Activated T-helper 17 cell treated with anti-CD3 and anti-CD28 coated beads, Interleukin-2, amount 50 U/mL, for 72 hours (primary cell): Measurements from ENCODE around the gene MUC5B. TPM values are rescaled to one million over a fixed set of nuclear protein-coding genes. Genes with fewer than 3 reads are reported as not detected.

ENCODE experiments used
- ATAC-seq: fragments of 150-1000 bp; cut with Tn5 transposase; replicated peaks from 2 replicates; pipeline ENCODE4 v1.10.0; 2021; ENCODE audit warnings: mild to moderate bottlenecking, moderate library complexity
- H3K27ac Mint-ChIP-seq: one replicate; pipeline ENCODE4 v1.8.0; 2022; ENCODE audit warnings: mixed read lengths
- H3K27me3 Mint-ChIP-seq: one replicate; pipeline ENCODE4 v1.8.0; 2022; ENCODE audit warnings: mixed read lengths
- H3K36me3 Mint-ChIP-seq: one replicate; pipeline ENCODE4 v1.8.0; 2022; ENCODE audit warnings: low read depth, mild to moderate bottlenecking, mixed read lengths
- H3K4me1 Mint-ChIP-seq: one replicate; pipeline ENCODE4 v1.8.0; 2022; ENCODE audit warnings: mixed read lengths
- H3K4me3 Mint-ChIP-seq: one replicate; pipeline ENCODE4 v1.8.0; 2022; ENCODE audit warnings: mild to moderate bottlenecking, mixed read lengths
- H3K9me3 Mint-ChIP-seq: one replicate; pipeline ENCODE4 v1.8.0; 2022; ENCODE audit warnings: mixed read lengths
- total RNA-seq, 2 donors: library from RNA; stranded (reverse); gene quantifications; one replicate each; pipeline ENCODE4 v1.2.3, GENCODE V29; 2022

Gene MUC5B
- total RNA-seq, 2 donors from 2014 or later = not detected

DNA sequence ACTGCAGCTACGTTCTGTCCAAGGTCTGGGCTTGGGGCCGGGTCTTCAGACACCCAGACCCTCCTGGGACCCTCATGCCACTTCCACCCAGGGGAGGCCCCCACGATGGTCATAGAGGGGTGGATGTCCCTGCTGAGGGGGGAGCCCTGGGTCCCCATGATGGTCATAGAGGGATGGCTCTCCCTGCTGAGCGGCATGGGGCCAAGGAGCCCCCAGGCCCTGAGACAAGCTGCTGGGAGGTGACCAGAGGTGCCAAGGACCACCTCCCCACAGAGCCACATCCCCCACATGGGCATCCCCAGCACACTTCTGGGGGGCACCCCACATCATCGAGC, 7.2 kb downstream of the MUC5B start:
- no peaks in the 10 kb centered on the region for H3K9me3 Mint-ChIP-seq
- no peak for ATAC-seq
- no peaks in the 10 kb centered on the region for H3K27me3 Mint-ChIP-seq
- H3K36me3 Mint-ChIP-seq = no peaks in the 10 kb centered on the region
- H3K27ac Mint-ChIP-seq = no peak overlapping the region
- H3K4me3 Mint-ChIP-seq = no peak overlapping the region
- no peaks in the 10 kb centered on the region for H3K4me1 Mint-ChIP-seq

GRCh38 chr11:1230456-1231395, 7.9 kb downstream of the MUC5B start:
- ATAC-seq = no peak
- Mint-ChIP-seq H3K9me3 (no peaks in the 10 kb centered on the region), H3K4me3 (no peak overlapping the region), H3K27ac (no peak overlapping the region), H3K36me3 (no peaks in the 10 kb centered on the region), H3K27me3 (no peaks in the 10 kb centered on the region), H3K4me1 (no peaks in the 10 kb centered on the region)

DNA sequence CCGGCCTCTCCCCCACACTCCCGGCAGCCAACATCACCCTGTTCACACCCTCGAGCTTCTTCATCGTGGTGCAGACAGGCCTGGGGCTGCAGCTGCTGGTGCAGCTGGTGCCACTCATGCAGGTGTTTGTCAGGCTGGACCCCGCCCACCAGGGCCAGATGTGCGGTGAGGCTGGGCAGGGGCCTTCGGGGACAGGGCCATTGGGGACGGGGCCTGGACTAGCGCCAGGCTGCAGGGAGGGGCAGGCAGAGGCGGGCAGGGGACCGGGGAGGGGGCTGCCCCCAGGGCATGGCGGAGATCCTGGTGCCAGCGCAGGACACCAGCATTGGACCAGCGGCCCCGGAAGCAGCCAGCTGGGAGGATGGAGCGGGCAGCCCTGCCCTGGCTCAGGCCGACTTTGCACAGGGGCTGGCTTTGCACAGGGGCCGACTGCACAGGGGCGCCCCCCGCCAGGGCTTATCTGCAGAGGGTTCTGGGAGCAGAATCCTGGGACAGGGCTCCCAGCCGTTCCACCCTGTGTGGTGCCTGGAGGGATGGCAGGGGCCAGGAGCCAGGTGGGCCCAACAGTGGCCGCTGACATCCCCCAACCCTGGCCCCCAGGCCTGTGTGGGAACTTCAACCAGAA, 8.6 kb downstream of the MUC5B start:
- H3K4me3 Mint-ChIP-seq = no peak overlapping the region
- no peak overlapping the region for H3K27ac Mint-ChIP-seq
- H3K9me3 Mint-ChIP-seq = no peaks in the 10 kb centered on the region
- no peaks in the 10 kb centered on the region for H3K4me1 Mint-ChIP-seq
- H3K36me3 Mint-ChIP-seq = no peaks in the 10 kb centered on the region
- no peak for ATAC-seq
- no peaks in the 10 kb centered on the region for H3K27me3 Mint-ChIP-seq

- no peak for ATAC-seq
- H3K4me1 Mint-ChIP-seq = no peaks in the 10 kb centered on the region
- no peaks in the 10 kb centered on the region for H3K9me3 Mint-ChIP-seq
- H3K36me3 Mint-ChIP-seq = no peaks in the 10 kb centered on the region
- no peak overlapping the region for H3K27ac Mint-ChIP-seq
- no peaks in the 10 kb centered on the region for H3K27me3 Mint-ChIP-seq
- no peak overlapping the region for H3K4me3 Mint-ChIP-seq
Measured at GRCh38 chr11:1232021-1232882, 9.4 kb downstream of the MUC5B start.

- ATAC-seq = no peak
- Mint-ChIP-seq H3K27me3 (no peaks in the 10 kb centered on the region), H3K4me1 (no peaks in the 10 kb centered on the region)
Measured at GRCh38 chr11:1232883-1233321, 10.0 kb downstream of the MUC5B start.

GRCh38 chr11:1233351-1234053, 10.6 kb downstream of the MUC5B start:
- no peaks in the 10 kb centered on the region for H3K27me3 Mint-ChIP-seq

More at GRCh38 chr11:1232883-1233321, 10.0 kb downstream of the MUC5B start:
- Mint-ChIP-seq H3K4me3 (no peak overlapping the region), H3K9me3 (no peaks in the 10 kb centered on the region), H3K27ac (no peak overlapping the region), H3K36me3 (no peaks in the 10 kb centered on the region)

GRCh38 chr11:1234054-1234720, 11.3 kb downstream of the MUC5B start:
- Mint-ChIP-seq H3K36me3 (no peaks in the 10 kb centered on the region), H3K27ac (no peak overlapping the region), H3K4me3 (no peak overlapping the region), H3K9me3 (no peaks in the 10 kb centered on the region), H3K4me1 (no peaks in the 10 kb centered on the region), H3K27me3 (no peaks in the 10 kb centered on the region)
- no peak for ATAC-seq

More at GRCh38 chr11:1233351-1234053, 10.6 kb downstream of the MUC5B start:
- H3K36me3 Mint-ChIP-seq = no peaks in the 10 kb centered on the region
- no peak for ATAC-seq
- no peaks in the 10 kb centered on the region for H3K9me3 Mint-ChIP-seq
- H3K4me3 Mint-ChIP-seq = no peak overlapping the region
- no peak overlapping the region for H3K27ac Mint-ChIP-seq
- H3K4me1 Mint-ChIP-seq = no peaks in the 10 kb centered on the region

DNA sequence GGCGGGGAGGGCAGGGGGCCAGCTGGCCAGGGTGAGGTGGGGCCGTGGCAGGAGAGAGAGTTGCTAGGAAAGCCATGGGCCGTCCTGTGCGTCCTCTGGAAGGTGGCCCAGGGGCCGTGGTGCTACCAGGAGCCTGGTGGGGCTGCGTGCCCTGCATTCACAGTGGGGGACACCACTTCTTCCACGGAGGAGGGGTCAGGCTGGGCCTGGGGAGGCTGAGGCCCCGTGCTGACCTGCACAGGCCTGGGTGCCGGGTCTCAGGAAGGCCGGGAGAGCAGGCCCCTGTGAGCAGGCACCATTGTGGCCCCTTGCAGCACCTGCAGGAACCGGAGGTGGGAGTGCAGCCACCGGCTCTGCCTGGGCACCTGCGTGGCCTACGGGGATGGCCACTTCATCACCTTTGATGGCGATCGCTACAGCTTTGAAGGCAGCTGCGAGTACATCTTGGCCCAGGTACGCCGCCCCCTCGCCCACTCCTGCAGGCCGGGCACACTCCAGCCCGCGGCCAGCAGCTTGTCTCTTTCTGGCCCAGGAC, 12.0 kb downstream of the MUC5B start:
- no peak for ATAC-seq
- Mint-ChIP-seq H3K27ac (no peak overlapping the region), H3K36me3 (no peaks in the 10 kb centered on the region), H3K9me3 (no peaks in the 10 kb centered on the region), H3K4me1 (no peaks in the 10 kb centered on the region), H3K4me3 (no peak overlapping the region), H3K27me3 (no peaks in the 10 kb centered on the region)

- H3K36me3 Mint-ChIP-seq = no peaks in the 10 kb centered on the region
- H3K4me3 Mint-ChIP-seq = no peak overlapping the region
- H3K27ac Mint-ChIP-seq = no peak overlapping the region
- ATAC-seq = no peak
- no peaks in the 10 kb centered on the region for H3K4me1 Mint-ChIP-seq
- H3K27me3 Mint-ChIP-seq = no peaks in the 10 kb centered on the region
- H3K9me3 Mint-ChIP-seq = no peaks in the 10 kb centered on the region
Measured at GRCh38 chr11:1235306-1235900, 12.5 kb downstream of the MUC5B start.

GRCh38 chr11:1235901-1236315, 13.0 kb downstream of the MUC5B start:
- Mint-ChIP-seq H3K27me3 (no peaks in the 10 kb centered on the region), H3K36me3 (no peaks in the 10 kb centered on the region), H3K4me3 (no peak overlapping the region), H3K9me3 (no peaks in the 10 kb centered on the region), H3K27ac (no peak overlapping the region), H3K4me1 (no peaks in the 10 kb centered on the region)
- no peak for ATAC-seq

DNA sequence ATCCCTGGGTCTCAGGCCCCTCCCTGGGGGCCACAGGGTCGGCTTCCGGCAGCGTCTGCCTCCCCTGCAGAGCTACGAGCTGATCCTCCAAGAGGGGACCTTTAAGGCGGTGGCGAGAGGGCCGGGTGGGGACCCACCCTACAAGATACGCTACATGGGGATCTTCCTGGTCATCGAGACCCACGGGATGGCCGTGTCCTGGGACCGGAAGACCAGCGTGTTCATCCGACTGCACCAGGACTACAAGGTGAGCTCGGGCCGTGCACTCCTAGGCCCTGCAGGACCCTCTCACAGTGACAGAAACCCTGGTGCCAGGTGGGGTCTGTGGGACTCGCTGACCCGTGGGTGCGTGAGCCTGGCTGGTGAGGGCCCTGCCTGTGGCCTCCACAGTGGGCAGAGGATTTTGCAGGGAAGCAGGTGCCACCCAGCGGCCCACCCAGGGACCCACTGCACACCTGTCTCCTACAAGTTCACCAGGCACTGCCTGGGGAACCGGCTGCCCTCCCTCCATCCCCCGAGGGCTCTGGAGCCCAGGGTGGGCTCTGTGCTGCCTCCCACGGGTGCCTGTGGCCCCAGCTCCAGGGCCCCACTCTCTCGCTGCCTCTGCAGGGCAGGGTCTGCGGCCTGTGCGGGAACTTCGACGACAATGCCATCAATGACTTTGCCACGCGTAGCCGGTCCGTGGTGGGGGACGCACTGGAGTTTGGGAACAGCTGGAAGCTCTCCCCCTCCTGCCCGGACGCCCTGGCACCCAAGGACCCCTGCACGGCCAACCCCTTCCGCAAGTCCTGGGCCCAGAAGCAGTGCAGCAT, 13.7 kb downstream of the MUC5B start:
- no peak for ATAC-seq
- H3K9me3 Mint-ChIP-seq = no peaks in the 10 kb centered on the region

GRCh38 chr11:1237128-1237580, 14.3 kb downstream of the MUC5B start:
- H3K27ac Mint-ChIP-seq = no peak overlapping the region
- H3K9me3 Mint-ChIP-seq = no peaks in the 10 kb centered on the region
- no peaks in the 10 kb centered on the region for H3K36me3 Mint-ChIP-seq
- H3K27me3 Mint-ChIP-seq = no peaks in the 10 kb centered on the region
- H3K4me1 Mint-ChIP-seq = no peaks in the 10 kb centered on the region
- no peak for ATAC-seq
- H3K4me3 Mint-ChIP-seq = no peak overlapping the region

More for the DNA sequence above, 13.7 kb downstream of the MUC5B start:
- Mint-ChIP-seq H3K4me3 (no peak overlapping the region), H3K4me1 (no peaks in the 10 kb centered on the region), H3K27me3 (no peaks in the 10 kb centered on the region), H3K36me3 (no peaks in the 10 kb centered on the region), H3K27ac (no peak overlapping the region)
